Fibroblast of skin of left biceps (primary cell): ENCODE results near the gene CPN2.

Experiments
- DNase-seq, 2 experiments: peaks; one replicate each; pipeline ENCODE4 v3.0.0-alpha.2; 2013; ENCODE audit warnings: low read depth in 2 of 2

Gene CPN2

DNA sequence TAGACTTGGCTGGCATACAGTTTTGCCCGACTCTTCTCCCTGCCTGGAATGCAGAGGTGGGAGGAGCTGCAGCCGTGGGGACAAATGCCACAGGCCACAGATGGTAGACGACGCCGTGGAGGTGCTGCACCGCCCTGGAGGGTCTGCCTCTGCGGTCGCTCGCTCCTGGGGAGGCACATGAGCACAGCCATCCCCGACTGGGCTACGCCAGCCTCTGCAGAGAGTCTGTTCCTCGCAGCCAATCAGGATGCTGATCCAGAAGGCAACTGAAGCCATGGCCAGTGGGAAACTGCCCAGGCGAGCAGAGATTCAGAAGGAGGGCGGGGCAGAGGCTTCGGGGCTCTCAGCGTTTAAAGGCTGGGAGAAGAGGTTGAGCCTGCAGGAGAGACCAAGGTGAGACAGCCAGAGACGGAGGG lies 30.3 kb upstream of the CPN2 start:
- DNase-seq, result no peak

DNA sequence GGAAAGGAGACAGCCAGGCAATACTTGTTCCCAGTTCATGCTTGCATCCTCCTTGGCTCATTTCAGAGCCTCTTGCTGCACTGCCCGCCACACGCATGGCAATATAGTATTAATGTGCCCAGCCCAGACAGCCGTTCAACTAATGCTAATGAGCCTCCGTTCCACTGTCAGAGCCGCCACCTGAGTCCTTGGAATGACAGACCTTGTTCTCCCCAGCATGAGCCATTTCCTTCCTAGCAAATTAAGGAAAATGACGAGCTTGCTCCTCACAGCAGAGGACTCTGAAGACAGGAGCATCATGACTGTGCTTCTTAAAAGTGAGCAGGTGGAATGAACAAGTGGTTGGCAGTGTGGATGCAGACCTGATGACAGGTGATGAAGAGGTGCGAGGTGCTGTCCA lies 29.2 kb upstream of the CPN2 start:
- DNase-seq, result no peak

DNA sequence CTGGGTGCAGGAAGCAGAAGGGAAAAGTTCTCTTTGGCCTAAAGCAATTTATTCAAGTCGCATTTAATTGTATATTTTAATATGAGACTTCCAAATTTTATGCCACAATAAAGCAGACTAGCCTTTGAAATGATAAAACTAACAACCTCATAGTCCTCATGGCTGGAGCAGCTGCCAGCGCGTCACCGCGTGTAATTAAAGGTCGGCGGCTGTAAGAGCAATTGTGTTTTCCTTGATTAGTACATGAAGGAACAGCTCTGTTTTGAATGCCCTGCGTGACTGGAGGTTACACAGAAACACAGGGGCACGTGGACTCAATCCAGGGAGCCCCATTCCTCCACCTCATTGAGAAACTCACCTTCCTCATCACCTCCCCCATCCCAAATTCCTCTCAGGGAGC lies 28.5 kb upstream of the CPN2 start:
- DNase-seq, result no peak

DNA sequence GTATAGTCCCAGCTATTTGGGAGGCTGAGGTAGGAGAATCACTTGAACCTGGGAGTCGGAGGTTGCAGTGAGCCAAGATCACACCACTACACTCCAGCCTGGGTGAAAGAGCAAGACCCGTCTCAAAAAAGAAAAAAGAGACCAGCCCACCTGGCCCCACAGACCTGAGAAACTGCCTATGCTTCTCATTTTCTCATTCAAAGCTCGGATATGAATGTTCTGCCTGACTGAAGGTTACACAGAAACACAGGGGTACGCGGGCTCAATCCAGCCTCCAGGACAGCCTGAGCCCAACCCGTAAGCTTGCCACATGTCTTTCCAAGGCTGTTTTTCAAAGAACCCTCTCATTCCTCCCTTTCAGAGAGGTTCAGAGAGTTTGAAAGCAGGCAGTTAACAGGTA lies 28.1 kb upstream of the CPN2 start:
- no peak for DNase-seq

DNA sequence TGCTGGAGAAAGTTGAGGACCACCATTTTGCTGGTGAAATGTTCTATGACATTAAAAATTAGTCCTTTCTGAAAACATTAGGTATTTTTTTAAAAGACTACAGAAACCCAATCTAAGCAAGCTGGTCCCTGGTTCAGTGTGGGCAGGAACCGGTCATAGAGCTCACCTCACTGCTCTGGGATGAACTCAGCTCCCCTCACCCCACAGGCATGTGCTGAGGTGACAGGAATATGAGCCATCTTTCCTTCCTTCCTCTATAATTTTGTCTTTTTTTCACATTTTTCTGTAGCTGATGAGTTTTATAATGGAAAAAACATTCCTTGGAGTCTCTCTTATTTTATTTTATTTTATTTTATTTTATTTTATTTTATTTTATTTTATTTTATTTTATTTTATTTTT lies 26.6 kb upstream of the CPN2 start:
- no peak for DNase-seq

DNA sequence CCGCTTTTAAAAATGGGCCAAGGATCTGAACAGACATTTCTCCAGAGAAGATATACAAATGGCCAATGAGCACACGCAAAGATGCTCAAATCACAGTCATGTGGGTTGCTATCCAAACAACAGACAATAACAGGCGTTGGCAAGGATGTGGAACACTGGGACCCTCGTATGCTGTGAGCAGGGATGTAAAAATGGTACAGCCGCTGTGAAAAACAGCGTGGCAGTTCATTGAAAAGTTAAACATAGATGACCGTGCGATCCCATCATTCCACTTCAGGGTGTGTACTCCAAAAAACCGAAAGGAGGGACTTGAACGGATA lies 25.1 kb upstream of the CPN2 start:
- DNase-seq, result no peak

DNA sequence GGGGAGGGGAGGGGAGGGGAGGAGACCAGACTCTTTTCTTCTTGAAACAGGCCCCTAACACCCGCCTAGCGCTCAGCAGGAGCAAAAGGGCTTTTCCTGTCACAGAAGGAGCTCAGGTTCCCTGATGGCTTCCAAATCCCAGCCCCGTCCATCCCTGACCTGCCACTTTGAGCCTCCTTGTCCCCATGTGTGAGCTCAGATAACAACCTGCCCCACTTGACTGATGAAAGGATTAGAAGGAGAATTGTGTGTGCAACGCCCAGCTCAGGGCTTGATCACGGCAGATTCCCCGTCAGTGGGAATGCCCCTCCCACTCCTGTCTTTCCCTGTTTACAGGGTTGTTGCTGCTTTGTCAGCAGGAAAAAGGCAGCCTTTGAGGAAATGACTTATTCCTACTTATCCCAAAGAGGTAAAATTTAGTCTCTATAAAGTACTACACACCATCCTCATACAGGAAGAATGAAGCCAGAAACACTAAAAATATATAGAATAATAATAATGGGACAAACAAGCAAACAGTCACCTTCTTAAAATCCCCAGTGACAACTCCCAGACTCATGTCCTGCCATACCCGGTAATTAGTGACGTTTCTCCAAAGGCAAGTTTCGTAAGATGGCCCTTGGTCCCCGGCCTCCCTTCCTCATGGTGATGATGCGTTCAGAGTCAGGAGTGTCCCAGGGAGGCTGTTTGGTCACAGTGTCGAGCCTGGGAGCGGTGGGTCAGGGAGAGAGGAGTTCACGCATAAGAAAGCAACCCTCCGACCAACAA lies 24.5 kb upstream of the CPN2 start:
- no peak for DNase-seq

DNA sequence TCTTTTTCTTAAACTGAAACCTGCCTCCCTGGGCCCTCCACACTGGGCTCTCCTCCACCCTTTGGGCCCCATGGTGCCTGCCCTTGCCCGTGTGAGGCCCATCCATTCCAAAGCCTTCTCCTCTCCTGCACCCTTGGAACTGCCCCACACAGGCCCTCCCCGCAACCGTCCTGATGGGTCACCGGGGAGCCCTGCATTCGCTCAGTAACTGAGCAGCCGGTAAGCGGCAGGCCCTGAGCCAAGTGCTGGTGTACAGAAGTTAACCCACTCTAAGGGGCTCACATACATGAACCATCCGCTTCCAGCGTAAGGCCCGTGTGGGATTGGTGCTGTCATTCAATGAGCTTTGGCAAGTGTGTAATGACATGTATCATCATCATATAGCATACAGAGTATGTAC lies 23.8 kb upstream of the CPN2 start:
- no peak for DNase-seq

DNA sequence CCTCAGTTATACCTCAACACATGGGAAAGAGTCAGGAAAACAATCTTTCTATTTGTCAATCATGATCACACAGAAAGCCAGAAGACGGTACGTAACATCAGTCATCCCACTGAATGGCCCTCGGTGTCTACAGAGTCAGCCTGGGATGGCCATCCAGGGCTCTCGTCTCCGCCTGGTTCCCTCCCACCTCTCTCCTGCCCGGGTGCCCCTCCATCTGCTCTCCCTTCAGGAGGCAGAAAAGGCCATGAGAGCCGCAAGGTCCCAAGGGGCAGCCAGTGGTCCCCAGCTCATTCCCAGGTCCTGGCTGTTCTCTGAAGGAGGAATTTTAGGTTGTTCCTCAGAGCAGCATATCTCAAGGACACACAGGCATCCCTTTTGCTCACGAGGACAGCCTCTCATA lies 22.8 kb upstream of the CPN2 start:
- DNase-seq, result no peak

DNA sequence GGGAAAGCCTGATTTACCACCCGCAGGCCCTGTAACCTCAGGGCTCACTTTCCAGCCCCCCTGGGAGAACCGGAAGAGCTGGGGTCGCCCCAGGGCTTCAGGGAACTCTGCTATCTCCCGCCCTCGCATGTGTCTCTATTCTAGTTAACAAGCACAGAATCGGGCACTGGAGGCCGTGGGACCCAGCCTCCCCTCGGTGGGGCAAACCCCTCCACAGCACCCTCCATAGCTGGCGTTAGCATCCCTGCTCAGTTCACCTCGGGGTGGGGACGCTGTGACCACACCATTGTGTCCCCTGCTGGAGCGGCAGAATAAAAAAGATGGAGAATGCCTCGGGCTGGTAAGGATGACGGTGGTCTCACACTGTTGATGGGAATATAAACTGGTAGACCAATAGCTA lies 21.9 kb upstream of the CPN2 start:
- DNase-seq, result no peak

DNA sequence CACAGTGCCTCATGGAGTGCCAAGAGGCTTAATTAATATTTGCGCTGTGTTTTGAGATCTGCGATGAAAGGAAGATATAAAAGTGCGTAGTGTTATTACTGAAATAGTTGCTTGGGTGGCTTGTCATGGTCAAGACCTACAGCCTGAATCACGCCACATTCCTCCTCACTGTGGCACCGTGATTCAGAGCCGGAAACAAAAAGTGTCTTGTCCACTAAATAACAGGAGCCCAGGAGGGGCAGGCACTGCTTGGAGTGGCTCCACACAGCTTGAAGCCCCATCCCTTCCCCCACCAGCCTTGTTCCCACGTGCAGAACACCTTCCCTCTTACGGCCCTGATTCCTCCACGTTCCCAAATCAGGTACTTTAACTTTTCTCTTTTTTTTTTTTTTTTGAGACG lies 19.6 kb upstream of the CPN2 start:
- no peak for DNase-seq

DNA sequence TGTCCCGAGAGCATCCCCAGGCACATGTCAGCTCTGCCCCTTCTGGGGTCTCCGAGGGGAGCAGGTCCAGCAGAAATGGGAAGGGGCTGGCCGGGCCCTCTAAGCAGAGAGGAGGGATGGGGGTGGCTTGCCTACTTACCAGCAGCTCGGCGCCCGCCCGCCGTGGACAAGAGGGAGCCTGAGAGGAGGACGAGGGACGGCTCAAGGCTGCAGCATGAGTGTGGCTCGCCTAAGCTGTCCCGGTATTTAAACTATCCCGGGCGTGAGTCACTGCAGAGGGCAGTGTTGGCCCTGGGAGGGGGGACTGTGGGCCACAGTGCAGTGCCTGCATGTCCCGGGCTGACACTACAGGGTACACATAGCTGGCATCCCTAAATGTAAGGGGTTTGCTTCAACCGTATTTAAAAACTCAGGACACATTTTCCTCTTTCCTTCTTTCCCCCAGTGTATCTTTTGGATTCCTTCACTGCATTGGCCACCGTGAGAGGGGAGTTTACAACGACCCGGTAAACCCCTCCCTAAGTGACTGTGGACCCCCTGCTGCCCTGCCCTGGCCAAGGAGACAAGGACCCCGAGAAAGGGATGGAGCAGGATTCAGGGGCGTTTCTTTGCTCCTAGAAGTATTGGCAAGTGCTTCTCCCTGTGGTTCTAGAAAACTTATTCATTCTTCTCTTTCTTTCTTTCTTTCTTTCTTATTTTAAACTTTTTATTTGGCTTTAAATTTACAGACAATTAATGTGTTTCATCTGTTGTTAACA lies 18.6 kb upstream of the CPN2 start, which contains the start of gene LRRC15:
TSS of gene LRRC15 (minus strand) at position 222 of the 758 bp plus-strand sequence. CDS start 8,700 bp downstream, outside the sequence.
- no peak for DNase-seq

DNA sequence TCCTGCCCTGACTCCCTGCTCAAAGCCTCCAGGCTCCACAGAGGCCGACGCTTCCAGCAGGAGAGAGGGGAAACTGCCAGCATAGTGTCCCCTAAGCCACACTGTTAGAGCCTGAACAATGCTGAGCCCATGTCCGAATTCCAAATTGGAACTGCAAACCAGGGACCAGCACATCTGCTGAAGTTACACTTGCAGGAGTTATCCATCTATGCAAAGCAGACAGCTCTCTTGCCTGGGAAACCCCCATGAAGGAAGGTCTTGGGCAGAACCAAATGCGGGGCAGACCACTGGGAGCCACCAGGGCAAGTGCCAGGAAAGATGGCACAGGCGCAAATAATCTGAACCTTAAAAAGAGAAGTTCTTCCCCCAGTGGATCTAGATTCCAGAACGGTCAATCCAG lies 17.8 kb upstream of the CPN2 start:
- no peak for DNase-seq

DNA sequence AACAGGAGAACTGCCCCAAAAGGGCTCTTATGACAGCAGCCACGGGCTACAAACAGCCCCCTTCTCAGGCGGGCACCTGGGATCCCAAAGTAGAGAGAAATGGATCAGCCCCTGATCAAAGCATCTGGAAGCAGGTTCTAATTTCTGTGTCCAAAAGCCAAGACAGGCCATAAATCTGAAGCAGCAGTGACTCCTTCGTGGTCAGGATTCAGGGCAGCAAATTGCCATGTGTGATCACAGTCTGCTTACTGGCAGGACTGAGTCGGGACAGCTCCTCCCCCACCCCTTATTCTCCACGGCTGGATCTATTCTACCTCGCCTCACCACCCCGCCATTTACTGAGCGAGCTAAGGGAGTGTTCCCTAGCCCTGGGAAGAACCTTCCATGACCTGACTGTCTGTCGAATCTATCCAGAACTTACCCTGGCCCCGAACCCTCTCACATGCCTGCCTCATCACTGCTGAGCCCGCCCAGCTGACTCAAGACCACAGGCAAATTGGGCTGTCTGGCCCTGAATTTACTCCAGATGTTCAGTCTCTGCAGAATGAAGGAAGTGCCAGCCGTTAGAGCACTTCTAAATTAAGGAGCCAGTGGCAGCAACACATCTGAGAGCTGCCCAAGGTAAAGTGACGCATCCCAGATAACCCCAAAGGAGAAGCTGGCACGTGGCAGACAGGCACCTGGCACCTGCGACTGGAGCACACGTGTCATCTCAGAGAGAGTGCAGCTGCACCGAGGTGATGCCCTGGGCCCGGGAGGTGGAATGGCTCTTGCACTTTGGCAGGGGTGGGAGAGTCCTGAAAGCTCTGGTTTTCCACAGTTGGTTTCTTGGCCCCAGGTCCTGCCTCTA lies 17.1 kb upstream of the CPN2 start:
- peak; percentile 39 to 49 for DNase-seq

DNA sequence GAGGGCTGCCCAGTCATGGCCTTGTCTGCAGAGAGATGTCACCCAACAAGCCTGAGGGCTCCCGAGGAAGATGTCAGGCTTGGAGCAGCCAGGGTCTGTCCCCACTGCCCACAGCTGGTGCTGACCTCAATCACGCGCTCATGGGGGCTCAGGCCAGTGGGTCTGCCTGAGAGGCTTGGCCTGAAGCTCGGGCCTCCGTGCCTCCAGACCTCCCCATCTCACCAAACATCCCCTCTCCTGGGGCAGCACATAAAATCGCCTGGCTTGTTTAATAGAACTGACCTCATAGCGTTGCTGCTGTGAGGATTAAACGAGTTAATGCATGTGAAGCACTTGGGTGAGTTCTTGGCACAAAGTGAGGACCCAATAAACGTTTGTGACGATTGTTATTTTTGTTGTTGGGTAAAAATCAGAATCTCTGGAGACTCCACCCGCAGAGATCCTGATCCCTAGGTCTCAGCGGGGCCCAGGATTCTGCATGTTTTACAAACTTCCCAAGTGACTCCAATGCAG lies 14.9 kb upstream of the CPN2 start:
- DNase-seq, result no peak

DNA sequence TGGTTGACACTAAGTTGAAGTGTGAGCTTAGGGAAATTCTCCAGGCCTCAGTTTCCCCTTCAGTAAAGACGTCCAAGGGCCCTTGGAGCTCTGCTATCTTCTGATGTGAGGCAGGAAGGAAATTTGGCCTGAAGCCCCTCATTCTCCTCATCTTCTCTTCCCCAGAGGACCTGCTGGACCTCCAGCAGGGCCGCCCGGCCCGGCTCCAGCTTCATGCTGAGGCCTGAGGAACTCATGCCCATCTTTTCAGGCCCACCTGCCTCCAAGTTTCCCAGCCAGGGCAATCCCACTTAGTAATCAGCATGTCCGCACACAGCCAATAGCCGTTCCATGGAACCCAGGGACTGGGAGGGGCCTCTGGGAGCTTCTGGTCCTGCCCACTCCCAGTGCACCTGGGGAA lies 14.4 kb upstream of the CPN2 start:
- DNase-seq, result no peak

DNA sequence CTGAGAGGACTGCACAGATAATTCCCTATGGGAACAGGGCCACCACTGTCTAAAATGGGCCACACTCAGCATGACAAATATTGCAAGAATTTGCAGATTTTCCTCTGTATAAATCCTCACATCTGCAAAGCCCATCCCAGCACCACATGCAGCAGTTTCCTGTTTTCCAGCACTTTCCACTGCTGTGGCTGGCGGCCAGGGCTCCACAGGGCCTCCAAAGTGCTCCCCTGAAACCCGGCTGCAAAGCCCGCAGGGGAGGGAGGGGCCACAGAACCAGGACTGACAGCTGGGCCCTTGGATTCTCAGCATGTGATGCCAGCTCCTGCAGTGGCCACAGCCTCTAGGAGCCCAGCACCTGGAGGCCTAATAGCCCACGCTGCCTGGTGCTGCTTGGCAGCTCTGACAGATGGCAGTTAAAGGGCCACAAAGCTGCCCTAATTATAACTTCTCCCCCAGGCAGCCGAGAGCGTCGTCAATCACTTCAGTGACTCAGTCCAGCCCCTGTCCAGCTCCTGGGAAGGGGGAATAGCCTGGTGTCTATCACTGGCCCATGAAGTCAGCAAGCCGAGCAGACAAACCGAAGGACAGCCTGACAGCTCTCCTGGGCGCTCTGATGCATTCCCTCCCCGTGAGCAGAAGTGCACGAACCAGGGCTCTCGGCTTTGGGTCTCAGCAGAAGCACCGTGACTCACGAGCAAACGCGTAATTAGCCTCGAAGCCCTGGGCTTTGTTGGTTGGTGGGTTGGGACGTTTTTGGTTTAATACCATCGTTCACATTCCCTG lies 13.7 kb upstream of the CPN2 start:
- peak; percentile 85 for DNase-seq

DNA sequence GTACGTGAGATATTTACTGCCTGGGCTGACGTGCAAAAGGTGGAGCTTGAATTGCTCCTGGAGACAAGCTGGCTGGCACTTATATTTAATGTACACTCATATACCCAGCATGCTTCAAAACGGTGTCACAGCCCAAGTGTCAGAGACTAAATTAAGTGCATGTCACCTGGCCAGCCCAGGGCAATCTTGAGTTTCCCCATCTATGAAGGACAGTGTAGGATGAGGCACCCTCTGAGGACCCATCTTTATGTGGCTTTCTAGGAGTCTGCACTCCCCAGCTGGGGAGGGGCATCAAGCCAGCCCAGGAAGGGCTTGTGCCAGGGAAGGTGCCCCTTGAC lies 13.2 kb upstream of the CPN2 start:
- DNase-seq, result no peak

DNA sequence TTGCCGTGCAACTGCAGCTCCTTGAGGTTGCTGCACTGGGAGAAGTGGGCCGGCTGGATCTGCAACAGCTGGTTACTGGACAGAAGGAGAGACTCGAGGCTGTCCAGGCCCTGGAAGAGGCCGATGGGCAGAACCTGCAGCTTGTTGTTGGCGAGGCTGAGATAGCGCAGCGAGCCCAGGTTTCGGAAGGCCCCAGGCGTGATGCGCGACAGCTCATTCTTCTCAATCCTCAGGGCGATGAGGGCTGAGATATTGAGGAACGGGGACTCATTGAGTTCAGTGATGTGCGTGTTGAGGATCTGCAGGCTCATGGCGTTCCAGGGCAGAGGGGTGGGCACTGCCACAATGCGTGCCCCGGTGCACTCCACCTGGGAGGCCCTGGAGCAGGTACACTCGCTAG lies 9.4 kb upstream of the CPN2 start:
- DNase-seq, result no peak

DNA sequence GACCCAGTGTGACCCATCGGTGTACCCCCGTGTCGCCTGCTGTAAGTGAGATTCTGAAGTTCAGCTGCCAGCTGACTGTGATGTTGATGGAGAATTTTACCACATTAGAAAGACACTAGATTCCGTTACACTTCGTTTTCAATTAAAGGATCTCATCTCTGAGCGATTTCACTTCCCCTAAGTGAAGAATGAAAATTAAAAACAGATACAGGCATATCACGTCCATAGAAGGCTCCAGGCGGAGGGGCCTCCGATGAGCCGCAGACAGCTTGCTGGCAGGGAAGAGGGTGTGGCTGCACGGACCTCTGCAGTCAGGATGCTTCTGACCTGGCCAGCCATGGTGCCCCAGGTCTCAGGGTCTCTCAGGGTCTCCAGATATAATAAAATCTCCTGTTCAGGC lies 6.6 kb upstream of the CPN2 start:
- DNase-seq, result peak in 1 of 2 experiments; percentile 35

DNA sequence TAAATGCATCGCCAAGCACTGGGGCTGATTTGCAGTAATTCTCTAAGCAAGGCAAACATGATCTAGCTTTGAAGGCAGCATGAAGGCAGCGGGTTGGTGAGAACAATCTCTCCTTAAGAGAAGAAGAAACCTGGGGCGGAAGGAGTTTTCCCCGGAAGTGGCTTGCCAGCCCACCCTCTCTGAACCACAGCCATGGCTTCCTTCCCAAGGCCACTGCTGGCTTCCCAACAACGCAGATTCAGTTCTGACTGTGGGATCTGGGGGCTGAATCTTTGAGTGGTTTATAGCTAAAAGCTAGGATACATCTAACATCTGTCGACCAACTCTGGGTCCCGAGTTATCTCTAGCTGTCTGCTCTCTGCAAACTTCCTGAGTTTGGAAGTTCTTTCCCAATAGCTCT lies 4.3 kb upstream of the CPN2 start:
- no peak for DNase-seq

DNA sequence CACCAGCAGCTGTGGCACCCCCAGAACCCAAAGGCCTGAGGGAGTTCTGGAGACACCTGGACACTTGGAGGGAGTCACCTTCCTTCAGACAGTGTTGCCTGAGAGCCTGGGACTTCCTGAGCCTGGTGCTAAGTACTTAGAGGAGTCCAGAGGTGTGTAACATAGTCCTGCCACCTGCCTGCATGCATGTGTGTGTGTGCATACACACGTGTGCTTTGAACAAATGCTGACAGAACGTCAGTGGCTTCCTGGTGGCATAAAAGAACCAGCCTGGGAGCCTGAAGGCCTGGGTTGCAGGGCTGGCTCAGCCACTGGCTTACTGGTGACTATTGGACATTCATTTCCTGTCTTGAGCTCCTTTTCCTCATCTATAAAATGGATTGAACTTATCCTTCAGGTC lies 3.2 kb upstream of the CPN2 start:
- no peak for DNase-seq
